CD4-positive, alpha-beta T cell treated with Interleukin-4 for 4 hours (primary cell): ENCODE data around the gene ALLC.
"Not testable (repeated sequence)": the region's sequence is repeated elsewhere in the genome, so short reads cannot be mapped to it uniquely, and the experiment has no call there.

ENCODE experiments used
- DNase-seq: peaks from one replicate; pipeline ENCODE4 v3.0.0-alpha.2; 2020

Gene ALLC

GRCh38 chr2:3626812-3627499 is 31.0 kb upstream of the ALLC start:
- DNase-seq = no peak

GRCh38 chr2:3627500-3628100 is 30.4 kb upstream of the ALLC start:
- no peak for DNase-seq

DNA sequence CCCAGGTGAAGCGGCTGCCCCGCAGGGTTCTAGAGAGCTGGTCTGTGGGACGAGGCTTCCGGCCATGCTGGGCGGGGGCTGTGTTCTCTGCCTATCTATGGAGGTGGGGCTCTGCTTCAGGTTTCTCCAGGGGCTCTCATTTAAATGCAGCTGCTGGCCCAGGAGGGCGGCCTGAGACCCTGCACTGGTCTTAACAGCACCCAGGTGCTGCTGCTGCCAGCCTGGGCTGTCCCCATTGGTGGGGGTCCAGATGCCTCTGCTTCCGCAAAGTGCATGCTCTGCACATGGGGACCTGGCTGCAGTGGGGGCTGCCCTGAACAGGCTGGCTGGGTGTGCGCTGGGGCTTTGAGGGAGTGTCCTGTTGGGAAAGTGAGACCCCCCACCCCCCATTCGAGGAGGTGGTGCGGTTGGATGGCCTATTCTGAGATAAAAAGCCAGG is 29.7 kb upstream of the ALLC start:
- DNase-seq = no peak

GRCh38 chr2:3628800-3629199 is 29.2 kb upstream of the ALLC start:
- DNase-seq = no peak

- no peak for DNase-seq
These were observed 27.4 kb upstream of the ALLC start for GRCh38 chr2:3630631-3631030.

- no peak for DNase-seq
These were observed 26.7 kb upstream of the ALLC start for GRCh38 chr2:3631161-3631850.

- DNase-seq = no peak
These were observed 25.9 kb upstream of the ALLC start for GRCh38 chr2:3631851-3632659.

- no peak for DNase-seq
These were observed 24.7 kb upstream of the ALLC start for GRCh38 chr2:3633089-3633981.

DNA sequence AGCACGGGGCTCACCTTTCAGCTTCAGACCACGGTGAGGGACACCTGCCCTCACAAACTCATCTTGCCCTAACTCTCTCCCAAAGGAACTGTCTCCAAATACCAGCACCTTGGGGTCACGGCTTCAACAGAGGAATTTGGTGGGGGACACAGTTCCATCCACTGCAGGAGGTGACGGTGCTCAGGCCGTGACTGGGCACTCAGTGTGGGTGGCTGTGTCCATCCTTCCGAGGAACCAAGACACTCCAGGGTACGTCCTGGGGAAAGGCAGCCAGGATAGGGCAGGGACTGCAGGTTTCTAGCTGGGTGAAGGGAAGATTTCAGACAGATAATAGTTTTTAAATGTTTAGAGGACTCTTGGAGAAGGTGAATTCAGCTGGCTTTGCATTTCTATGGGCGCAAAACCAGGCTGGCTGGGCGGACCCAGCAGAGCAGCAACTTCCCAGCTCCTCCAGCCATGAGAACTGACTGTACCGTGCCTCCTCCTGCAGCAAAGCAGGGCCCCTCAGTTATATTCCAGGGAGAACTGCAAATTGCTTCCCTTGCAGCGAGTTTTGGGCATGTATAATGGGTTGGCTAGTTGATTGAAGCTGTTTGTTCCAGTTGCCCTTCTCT is 23.9 kb upstream of the ALLC start:
- no peak for DNase-seq

DNA sequence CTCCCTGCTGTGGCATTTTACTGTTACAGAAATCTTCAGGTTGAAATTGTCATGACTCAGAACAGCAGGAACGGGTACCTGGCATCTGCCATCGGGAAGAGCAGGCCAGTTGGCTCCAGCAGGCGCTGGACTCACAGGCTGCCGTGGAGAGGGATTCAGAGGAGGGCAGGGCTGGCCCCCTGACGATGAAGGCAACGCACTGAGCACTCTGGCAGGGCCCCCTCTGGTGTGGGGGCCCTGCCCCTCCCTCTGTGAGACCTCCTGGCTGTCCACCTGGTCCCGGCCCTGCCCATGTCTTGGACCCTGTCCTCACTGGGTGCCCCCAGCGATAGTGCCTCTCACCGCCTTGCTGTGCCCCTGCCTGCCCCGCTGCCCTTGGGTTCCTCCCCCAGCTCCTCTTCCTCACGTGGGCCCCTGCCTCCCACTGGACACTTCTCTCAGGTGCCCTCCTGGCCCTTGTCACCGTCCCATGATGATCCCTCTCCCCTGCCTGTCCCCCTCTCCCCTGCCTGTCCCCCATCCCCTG is 23.3 kb upstream of the ALLC start:
- no peak for DNase-seq

GRCh38 chr2:3635171-3635974 is 22.6 kb upstream of the ALLC start:
- DNase-seq = no peak

GRCh38 chr2:3635975-3636327 is 22.0 kb upstream of the ALLC start:
- DNase-seq = not testable (repeated sequence)

GRCh38 chr2:3636586-3637310 is 21.3 kb upstream of the ALLC start:
- no peak for DNase-seq

DNA sequence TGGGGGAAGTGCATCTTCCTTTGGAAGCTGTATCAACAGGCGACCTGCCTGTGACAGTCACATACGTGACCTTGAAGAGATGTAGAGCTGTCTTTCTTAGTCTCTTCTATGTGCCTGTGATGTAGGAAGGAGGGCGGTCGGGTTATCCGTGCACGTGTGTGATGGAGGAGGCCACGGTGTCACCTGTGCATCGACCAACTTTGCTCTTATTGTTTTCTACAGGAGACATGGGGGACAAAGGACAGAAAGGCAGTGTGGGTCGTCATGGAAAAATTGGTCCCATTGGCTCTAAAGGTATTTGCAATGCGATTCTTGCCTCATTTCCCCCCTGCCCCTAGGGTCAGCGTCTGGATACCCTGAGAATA is 20.7 kb upstream of the ALLC start:
- DNase-seq = no peak

DNA sequence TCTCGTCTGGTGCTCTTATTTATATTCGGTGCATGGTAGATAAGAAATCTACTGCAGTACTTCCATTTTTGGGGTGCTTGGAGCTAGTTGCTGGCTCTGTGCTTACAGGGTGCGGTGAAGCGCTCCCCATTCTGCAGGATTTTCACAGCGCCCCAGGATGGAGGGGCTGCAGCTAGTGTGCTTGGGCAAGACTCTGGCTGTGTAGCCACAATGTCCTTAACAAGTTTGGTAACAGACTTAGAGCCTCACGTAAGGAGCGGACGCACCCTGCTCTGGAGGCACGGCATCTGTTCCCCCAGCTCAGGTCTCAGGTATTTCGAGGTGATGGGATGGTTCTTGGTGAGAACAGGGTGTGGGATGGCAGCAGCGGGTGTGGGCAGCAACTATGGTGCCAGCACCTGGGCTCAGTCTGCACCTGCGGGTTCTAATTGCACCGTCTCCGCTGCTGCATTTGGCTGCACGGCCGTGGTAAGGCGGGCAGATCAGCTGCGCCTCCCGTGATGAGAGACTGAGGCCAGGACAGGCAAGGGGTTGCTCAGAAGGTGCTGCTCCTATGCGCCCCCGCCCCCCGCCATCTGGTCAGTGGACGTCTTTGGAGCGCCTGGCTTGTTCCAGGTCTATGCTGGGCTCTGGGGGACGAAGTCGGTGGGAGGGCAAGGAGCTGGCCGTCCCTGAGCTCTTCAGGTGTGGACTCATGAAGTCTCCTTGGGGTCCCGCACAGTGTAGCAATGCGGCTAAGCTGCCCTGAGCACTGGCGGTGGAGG is 20.1 kb upstream of the ALLC start:
- DNase-seq = no peak

DNA sequence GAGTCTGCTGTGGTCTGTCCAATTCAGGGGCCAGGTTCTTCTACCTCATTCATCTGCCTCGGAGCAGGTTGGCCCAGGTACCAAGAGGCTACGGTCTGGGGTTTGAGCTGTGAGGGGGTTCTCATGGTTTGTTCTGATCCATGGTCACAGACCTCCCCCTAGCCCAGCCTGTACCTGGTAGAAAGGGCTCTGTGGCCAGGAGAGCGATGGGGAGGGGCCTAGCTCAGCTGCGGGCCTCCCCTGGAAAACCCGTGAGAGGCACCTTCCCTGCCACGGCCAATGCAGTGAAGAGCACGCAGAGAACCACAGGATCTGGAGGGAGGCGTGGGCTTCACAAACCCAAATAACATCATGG is 19.6 kb upstream of the ALLC start:
- DNase-seq = no peak

- DNase-seq = no peak
These were observed 18.9 kb upstream of the ALLC start for GRCh38 chr2:3639015-3639630.

GRCh38 chr2:3639653-3640052 is 18.3 kb upstream of the ALLC start:
- DNase-seq = no peak

DNA sequence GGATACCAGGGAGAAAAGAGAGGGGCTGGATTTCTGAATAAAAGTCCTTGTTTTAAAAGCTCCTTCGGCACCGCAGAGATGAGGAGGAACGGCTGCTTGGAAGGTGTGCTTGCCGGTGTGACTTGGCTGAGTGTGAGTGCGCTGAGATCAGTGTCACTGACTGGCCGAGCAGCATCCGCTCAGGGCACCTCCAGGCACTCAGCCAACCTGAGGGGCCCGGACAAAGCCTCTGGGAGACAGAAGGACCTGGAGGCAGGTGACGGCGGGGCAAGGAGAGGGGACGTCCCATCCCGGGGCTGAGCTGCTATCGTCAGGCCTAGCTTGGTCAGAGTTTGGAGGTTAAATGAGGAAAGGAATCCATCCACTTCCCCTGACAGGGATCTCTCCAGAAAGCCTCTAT is 16.8 kb upstream of the ALLC start:
- DNase-seq = no peak
